Stimulated activated CD4-positive, alpha-beta T cell treated with anti-CD3 and anti-CD28 coated beads, Interleukin-1b, Interleukin-23, amount 100 ng/mL, for 48 hours (primary cell): ENCODE data around the gene RTN4.

Source experiments
- DNase-seq: peaks from one replicate; pipeline ENCODE4 v3.0.0-alpha.2; 2020

RTN4 gene

DNA sequence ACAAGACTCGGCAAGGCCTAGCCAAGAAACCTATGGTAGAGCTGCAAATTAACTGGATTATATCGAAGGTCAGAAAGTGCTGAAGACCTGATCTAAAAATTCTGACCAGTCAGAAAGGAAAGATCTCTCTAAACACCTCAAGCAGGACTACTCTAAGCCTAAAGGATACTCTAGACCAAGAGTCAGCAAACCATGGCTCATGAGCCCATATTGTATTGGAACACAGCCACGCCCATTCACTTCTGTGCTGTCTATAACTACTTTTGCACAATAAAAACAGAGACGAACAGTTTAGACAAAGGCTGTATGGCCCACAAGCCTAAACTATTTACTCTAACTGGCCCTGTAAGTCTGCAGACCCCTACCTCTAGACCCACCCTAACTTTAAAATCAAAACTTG, 18.7 kb downstream of the RTN4 start:
- DNase-seq, result no peak

DNA sequence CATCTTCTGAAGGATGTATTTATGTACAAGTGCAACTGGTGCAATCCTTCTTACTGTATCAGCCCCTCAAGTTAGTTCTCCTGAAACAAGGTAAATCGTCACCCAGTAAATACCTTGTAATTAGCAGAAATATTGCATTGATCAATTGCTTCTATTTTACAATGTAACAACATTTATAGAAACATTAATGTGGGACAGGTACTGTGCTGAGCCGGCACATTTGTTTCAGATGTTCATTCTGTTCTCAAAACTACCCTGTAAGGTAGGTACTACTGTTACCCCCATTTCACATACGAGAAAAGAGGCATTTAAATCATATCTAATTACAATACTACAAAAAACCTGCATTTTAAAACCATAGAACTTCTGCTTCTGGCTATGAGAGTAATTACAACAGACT, 19.5 kb downstream of the RTN4 start:
- DNase-seq, result no peak

DNA sequence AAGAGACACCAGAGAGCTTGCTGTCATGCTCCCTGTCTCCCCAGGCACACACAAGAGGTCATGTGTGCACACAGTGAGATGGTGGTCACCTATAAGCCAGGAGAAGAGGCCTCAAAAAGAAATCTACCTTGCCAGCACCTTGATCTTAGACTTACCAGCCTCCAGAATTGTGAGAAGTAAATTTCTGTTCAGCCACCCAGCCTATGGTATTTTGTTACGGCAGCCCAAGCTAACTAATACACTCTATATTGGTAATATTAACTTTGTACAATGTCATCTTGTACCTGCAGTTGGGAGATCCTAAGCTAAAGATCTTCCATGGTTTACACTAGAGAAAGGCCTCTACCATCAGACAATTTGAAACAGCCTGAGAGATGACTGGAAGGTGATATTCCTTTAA, 21.2 kb downstream of the RTN4 start:
- no peak for DNase-seq

DNA sequence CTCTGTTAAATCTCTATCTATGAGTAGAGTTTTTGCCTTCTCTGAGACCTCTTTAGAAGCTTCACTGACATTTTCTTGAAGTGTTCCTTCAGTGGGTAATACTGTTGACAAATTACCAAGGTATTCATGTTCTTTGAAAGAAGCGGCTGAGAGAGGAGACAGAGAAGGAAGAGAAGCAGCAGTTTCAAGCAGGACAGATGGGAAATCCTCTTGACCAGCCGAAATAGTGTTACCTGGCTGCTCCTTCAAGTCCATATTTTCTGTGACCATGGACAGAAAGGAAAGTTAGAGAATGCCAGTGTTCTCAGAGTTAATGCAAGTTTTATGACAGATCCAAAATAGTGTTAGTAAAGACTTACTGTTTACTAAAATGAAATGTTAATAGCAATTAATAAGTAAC, 23.0 kb downstream of the RTN4 start:
- no peak for DNase-seq

DNA sequence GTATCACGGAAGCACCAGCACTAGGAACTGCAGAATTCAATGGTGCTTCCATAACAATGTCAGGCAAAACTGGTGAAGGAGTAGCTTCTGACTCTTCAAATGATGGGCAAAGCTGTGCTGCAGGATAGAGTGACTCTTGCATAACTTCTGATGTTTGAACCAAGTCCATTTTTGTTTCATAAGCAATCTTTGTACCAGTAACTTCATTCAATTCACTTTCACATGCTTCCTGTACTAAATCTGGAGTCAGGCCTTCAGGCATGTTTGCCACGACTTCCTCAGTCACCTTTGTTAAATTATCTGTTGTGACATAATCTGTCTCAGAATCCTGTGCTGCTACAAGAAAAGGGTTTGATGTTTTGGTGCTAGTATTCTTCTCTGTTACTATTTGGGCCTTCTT, 24.0 kb downstream of the RTN4 start:
- DNase-seq, result no peak

DNA sequence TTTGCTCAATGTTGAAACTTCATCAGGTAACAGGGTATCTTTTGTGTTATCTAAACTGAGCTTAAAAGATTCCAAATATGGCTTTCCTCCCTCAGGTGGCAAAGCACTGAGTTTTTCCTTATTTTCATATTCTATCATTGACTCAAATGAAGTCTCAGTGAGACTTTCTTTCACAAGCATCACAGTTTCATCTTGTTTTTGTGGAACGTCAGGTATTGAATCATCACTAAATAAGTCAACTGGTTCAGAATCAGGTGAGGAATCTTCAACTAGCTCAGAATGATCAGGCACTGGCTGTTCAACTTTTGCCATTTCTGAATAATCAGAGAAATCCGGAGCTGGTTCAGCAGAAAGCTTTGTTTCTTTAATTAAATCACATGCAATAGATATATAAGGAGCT, 24.6 kb downstream of the RTN4 start:
- no peak for DNase-seq

DNA sequence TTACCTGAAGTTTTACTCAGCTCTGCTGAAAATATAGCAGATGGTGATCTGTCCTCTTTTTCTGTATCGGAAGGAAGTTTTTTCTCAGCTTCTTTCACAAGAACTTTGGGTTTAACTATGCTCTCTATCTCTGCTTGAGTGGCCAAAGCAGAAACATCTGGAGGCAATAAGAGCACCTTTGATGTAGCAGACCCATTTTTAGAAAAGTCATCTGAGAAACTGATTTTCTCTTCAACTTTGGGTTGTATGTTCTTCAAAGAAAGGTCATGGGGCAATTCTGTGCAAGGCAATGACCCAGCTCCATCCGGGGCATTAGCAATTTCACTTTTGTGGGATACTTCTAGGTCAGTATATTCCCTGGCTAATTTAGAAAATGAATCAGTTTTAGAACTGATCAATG, 25.2 kb downstream of the RTN4 start:
- DNase-seq, result no peak

DNA sequence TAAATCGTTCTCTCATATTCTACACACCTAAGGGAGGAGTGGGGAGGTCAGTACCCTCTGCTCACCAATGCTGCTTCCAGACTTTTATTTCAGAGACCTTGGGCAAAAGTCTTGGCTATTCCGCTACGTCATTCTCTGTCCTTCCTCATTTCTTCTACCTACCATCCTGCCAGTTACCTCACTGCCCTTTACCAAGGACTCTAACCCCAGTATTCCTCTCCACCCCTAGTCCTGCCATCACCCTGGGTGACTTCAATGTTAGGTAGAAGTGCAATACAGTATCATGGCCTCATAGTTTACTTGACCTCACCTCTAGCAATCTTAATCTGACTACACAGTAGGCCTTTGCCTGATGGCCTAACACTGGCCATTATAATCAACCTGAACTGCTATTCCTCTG, 27.8 kb downstream of the RTN4 start:
- DNase-seq, result no peak

DNA sequence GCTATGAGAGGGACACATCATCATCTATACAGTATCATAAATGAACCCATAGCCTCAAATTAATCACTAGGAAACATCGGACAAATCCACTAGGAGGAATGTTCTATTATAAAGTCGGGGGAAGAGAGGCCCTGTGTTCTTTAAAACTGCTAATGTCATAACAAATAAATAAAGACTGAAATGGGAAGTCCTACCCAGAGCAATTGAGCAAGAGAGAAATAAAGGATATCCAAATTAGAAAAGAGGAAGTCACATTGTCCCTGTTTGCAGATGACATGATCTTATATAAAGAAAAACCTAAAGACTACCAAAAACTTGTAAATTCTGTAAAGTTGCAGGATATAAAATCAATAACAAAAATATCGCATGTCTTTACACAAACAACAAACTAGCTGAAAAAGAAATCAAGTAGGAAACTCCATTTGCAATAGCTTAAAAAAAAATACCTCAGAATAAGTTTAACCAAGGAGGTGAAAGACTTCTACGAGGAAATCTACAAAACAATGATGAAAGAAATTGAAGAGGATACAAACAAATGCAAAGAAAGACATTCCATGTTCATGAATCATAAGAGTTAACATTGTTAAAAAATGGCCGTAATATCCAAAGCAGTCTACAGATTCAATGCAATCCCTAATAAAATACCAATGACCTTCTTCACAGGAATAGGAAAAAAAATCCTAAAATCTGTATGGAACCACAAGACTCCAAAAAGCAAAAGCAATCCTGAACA, 30.6 kb downstream of the RTN4 start:
- no peak for DNase-seq

DNA sequence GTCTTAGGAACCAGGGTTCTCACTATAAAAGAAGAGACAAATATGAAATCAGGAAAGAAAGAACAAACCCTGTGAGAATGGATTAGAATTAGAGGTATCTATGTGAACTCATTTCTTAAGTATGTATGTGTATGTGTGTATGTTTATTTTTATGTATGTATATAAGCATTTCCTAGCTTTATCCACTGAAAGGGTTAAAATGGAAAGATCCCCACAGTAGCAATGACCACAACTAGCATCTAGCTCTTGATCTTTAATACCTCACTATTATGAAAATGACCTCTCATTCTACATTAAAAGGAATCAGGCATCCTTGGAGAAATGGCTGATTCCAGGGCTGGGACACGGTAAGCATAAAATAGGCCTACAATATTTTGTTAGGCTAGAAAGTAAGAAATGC, 31.6 kb downstream of the RTN4 start:
- DNase-seq, result no peak

DNA sequence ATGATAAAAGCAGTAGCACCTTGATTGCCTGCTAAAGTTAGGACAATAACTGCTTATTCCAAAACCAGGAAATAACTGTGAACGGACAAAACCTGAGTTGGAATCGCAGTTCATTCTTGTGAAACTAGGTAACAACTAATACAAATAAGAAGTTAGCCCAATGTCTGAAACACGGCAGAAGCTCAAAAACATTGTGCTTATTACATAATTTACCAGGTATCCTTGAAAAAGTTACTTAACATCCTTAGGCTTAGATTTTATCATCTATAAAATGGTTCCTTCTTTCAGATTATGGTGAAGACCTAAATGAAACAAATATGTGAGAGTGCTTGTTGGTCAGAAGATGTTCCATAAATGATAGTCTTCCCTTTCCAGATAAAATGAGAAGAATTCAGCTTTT, 32.4 kb downstream of the RTN4 start:
- no peak for DNase-seq

DNA sequence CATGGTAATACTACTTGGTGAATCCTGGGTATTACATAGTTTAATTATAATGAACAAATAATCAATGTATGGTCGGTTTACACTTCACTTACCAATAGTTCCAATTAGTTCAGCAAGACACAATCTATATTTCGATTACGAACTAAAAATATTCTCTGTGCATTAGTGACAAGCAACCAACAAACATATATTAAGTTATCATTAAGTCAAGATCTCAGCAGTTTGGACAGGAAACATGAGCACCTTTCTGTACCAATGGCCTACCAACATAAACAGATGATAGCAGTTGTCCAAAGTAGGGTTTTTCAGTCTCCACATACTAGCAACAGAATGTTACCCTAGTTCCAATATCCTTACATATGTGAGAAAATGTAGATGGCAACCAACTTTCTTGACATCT, 32.8 kb downstream of the RTN4 start:
- DNase-seq, result no peak

DNA sequence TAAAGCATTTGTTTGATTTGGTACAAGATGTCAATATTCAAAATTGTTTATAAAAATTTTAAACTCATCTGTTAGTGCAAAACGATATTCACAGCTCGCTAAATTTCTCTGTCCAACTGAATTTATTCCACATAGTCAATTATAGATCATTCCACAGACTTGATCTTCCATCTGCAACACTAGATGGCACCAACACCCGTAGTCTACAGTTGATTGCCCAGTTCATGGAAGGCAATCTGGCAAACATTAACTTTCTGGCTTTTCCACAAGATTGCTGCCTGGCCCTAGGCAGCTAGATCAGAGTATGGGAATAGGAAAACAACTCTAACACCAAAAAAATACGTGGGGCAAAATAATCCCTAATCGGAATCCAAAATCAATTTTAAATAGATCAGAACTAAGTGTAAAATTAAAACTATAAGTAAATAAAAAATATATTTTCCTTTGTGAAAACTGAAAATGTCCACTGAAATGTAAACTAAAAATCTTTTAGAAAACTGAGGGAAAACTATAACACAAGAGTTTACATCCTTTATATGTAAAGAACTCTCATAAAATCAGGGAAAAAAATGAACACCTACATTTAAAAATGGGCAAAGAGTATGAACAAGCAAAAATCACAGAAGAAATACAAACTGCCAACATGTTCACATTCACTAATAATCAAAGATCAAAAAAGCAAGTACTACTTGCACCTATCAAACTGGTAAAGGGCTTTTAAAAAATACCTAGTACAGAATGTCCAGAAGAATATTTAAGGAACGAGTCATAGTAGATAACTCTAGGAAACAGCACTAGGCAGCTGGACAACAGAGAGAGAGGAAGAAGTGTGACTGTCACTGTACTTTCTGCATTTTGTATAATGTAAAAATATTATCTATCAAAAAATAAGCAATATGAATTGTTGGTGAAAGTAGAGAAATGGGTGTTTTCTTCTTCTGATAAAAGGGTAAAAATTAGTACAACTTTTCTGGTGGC, 35.0 kb downstream of the RTN4 start:
- peak; percentile 25 for DNase-seq

DNA sequence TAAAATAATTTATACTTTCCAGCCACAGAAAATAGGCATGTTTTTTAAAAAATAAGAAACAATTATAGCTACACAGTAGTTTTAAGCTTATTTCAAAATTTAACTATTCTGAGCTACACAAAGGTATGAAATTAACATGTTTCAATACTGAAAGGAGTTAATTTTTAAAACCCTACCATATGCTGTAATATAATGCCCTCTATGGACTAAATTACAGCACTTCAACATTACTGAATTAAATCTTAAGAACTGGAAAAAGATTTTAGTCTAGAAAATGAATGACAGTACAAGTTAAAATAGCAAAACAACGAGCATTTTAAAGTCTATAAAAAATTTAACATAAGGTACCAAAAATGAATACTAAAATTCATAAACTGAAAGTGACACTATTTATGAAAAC, 36.3 kb downstream of the RTN4 start:
- DNase-seq, result no peak

DNA sequence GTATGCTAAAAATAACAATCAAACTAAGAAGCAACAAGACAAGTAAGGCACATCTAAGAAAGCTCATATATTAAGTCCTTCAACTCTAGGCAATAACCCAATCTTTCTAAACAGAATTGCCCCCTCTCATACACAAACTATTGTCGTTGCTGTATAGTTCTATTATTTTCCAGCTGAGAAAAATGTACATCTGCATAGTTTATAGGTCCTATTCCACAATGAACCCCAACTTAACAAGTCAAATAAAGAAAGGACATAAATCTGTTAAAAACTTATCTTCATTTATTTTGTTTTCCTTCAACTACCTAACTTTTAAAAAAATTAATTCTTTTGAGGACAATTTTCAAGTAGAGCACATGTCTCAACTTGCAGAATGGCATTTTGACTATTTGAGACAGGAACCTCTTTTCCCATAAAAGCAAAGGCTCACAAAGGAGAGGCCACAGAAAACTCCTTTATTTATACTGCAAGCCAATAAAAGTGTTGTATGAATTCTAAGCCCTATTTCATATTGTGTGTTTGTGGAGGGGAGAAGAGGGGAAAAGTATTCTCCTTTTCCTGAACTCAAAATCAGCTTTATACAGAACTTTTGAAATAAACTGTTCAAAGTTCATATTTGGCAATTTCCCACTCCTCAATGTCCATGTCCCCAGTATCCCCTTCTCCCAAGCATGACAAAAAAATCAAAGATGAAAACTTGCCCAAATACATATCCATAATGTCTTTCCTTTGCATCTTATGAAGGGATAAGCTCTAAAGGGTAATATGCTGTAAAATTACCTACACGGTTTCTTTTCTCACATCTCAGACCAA, 37.4 kb downstream of the RTN4 start:
- no peak for DNase-seq

DNA sequence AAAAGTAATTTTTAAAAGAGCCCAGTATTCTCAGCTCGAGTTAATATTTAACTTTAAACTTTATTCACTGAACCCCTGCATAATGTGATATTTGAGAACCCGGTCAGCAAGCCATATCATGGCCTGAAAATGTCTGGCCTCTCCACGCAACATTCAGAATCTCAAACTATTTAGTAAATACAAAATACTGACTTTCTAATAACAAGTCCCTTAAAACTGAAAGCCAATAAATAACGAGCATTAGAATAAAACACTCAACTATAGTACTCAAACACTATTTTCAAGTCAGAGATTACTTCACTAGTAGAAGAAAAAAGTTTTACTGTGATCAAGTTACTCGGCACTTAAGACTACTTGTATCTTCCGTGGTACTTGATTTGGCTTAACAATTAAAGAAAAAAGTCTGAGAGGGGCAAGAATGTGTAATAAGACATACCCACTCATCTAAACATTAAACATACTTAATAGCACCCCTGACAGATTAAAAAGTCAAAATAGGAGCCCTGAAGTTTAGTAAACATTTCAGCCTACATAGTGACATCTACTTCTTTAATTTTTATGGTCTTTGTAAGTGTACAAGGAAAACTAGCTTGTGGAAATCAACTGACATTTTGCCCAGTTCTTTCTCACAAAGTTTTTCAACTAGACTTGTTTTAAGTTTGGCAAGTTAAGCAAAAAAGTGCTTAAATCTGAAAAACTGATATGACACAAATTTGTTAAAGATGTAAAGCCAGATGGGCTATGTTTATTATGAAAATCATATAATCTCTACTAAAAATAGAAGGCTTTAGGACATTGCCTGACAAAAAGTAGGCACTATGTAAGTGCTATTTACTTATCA, 38.2 kb downstream of the RTN4 start:
- no peak for DNase-seq

DNA sequence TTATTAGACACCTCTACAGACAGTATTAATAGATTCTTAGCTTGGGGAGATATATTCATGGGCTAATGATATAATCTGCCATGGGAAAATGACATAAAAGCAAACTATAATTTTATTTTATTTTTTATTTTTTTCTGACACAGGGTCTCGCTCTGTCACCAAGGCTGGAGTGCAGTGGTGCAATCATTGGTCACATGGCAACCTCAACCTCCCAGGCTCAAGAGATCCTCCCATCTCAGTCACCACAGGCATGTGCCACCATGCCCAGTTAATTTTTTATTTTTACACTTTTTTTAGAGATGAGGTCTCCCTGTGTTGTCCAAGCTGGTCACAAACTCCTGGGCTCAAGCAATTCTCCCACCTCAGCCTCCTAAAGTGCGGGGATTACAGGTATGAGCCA, 39.3 kb downstream of the RTN4 start:
- no peak for DNase-seq

DNA sequence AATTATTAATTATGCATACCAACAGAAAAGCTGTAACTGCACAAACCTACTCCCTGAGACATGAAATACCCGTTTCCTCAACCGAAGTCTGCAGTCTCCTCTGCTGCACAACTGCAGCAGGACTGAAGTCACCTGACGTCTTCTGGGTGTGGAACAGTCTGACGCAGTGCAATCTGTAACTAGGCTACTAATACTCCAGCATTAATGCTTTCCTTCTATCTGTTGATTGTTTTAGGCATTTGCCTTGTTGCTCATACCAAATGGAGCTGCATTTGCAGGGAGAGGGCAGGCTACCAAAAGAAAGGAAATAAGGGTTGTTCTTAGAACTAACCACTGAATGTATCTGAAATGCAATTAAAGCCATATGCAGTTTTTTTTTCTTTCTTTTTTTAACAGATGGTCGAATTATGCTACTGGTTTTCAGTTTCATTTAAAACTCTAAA, 40.1 kb downstream of the RTN4 start:
- peak; percentile 13 for DNase-seq

DNA sequence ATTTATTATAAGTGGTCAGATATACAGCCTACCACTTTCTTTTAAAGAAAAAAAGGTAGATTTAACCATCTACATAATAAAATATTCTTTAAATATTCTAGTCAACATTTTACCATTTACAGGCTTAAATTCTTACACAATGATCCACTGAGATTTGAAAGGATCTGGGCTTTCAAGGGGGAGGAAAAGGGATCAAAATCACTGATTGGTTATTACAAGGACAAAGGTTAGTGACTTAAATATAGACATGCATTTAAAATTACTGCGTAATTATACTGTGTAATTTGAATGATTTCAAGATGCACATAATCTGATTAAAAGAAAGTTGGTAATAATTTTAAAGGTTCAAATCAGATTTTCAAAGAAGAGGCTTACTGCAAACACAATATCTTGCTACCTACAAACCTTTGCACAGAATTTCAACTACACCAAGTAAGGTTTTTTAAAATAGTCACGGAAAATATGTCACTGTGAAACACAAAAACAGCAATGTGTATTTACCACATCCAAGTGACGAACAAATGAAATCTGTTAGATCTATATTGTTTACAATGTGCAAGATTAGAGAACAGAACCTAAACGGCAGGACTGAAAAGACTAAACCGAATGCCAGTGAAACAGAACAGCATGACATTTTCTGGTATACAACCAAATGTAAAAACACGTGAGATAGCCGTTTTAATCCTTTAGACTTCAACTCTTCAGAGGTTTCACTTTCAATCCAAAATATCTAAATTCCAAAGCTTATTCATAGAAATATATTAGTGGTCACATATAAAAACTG, 40.8 kb downstream of the RTN4 start:
- DNase-seq, result no peak

DNA sequence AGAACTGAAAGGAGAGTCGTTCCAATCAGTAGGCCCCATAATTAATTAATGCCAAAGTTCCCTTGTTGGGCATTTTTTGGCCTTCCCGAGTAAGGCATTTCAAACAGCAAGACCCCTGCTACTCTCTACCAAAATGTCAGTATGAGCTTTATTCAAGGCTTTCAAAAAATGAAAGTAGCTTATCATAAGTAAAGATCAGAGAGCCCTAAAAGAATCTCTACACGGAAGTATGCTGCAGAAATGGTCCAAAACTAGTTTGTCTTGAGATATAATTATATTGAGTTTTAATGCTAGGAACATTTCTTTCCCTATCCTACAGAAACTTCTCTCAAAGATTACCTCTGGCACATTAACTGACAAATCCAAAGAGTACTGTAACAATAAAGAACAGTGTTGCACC, 43.9 kb downstream of the RTN4 start:
- DNase-seq, result no peak
